HepG2 (cell line): ENCODE data around the gene ATRIP. TPM values are rescaled to one million over a fixed set of nuclear protein-coding genes. Genes with fewer than 3 reads are reported as not detected.

Experiments
- ELF4 ChIP-seq: sonication (generic); formaldehyde crosslinking; IDR thresholded peaks from 2 replicates; pipeline ENCODE4 v1.5.0; 2020; ENCODE audit warnings: missing genetic modification reagents, mild to moderate bottlenecking, moderate library complexity, borderline replicate concordance
- FOSL2 ChIP-seq: sonication (generic); formaldehyde crosslinking; IDR thresholded peaks from 2 replicates; pipeline ENCODE4 v1.4.0; 2020; ENCODE audit warnings: missing genetic modification reagents
- GTF2F1 ChIP-seq: fragments of 150-350 bp; IDR thresholded peaks from 2 replicates; pipeline ENCODE4 v1.6.1; 2014; ENCODE audit warnings: low read length
- MIXL1 ChIP-seq: IDR thresholded peaks from 2 replicates; pipeline ENCODE4 v1.6.1; 2016
- MLLT10 ChIP-seq: sonication (generic); formaldehyde crosslinking; IDR thresholded peaks from 2 replicates; pipeline ENCODE4 v1.4.0; 2020; ENCODE audit warnings: missing genetic modification reagents
- MTF2 ChIP-seq: sonication (generic); formaldehyde crosslinking; IDR thresholded peaks from 2 replicates; pipeline ENCODE4 v1.5.0; 2020; ENCODE audit warnings: missing genetic modification reagents, borderline replicate concordance
- NFYC ChIP-seq: IDR thresholded peaks from 2 replicates; pipeline ENCODE4 v1.6.1; 2016; ENCODE audit warnings: missing genetic modification reagents, missing compliant biosample characterization
- PAWR ChIP-seq: sonication (generic); formaldehyde crosslinking; IDR thresholded peaks from 2 replicates; pipeline ENCODE4 v1.4.0; 2020; ENCODE audit warnings: missing genetic modification reagents, mild to moderate bottlenecking, borderline replicate concordance
- PTBP1 ChIP-seq: fragments of 200-400 bp; formaldehyde crosslinking; IDR thresholded peaks from 2 replicates; pipeline ENCODE4 v1.6.1; 2018; ENCODE audit warnings: low read length, low read depth; ENCODE audit not compliant: poor library complexity, severe bottlenecking
- RXRA ChIP-seq: sonication (generic); formaldehyde crosslinking; IDR thresholded peaks from 2 replicates; pipeline ENCODE4 v1.5.1; 2020; ENCODE audit warnings: missing genetic modification reagents
- SMC3 ChIP-seq: IDR thresholded peaks from 2 replicates; pipeline ENCODE4 v1.6.1; 2011; ENCODE audit warnings: low read length, improper control_type of control experiment
- TAF15 ChIP-seq: fragments of 200-400 bp; formaldehyde crosslinking; IDR thresholded peaks from one replicate; pipeline ENCODE4 v1.6.1; 2018; ENCODE audit warnings: mild to moderate bottlenecking, low read depth, low read length; ENCODE audit not compliant: poor library complexity, severe bottlenecking
- TOE1 ChIP-seq: sonication (generic); formaldehyde crosslinking; IDR thresholded peaks from 2 replicates; pipeline ENCODE4 v1.4.0; 2020; ENCODE audit warnings: mild to moderate bottlenecking, missing genetic modification reagents
- ZNF17 ChIP-seq: sonication (generic); formaldehyde crosslinking; IDR thresholded peaks from 2 replicates; pipeline ENCODE4 v1.5.0; 2020; ENCODE audit warnings: mild to moderate bottlenecking, missing genetic modification reagents
- ZNF552 ChIP-seq: sonication (generic); formaldehyde crosslinking; IDR thresholded peaks from 2 replicates; pipeline ENCODE4 v1.9.0; 2022; ENCODE audit warnings: missing genetic modification reagents, mild to moderate bottlenecking, borderline replicate concordance
- ZNF75D ChIP-seq: sonication (generic); formaldehyde crosslinking; IDR thresholded peaks from 2 replicates; pipeline ENCODE4 v1.8.1; 2023; ENCODE audit warnings: missing genetic modification reagents, mild to moderate bottlenecking, borderline replicate concordance
- ZNF772 ChIP-seq: sonication (generic); formaldehyde crosslinking; IDR thresholded peaks from 2 replicates; pipeline ENCODE4 v1.5.0; 2020; ENCODE audit warnings: mild to moderate bottlenecking, missing genetic modification reagents
- ZNF839 ChIP-seq: sonication (generic); formaldehyde crosslinking; IDR thresholded peaks from 2 replicates; pipeline ENCODE4 v1.4.0; 2020; ENCODE audit warnings: missing genetic modification reagents, mild to moderate bottlenecking, borderline replicate concordance
- polyA plus RNA-seq, 8 experiments: library from polyadenylated mRNA; depleted of rRNA in 3 of 8; stranded (reverse) in 7 of 8; unstranded in 1 of 8; fragments of >200 nt; fragmentation: Illumina TruSeq in 4 of 8; extraction: Trizol in 4 of 8; gene quantifications; 2 replicates each; pipeline versions ENCODE4 v1.2.1 to v1.2.3, GENCODE V29; 2011 to 2016; ENCODE audit warnings: low read depth in 4 of 8, missing spikeins in 1 of 8, mixed read lengths in 1 of 8; ENCODE audit not compliant: insufficient read depth in 1 of 8
- total RNA-seq, 5 experiments: library from RNA; depleted of rRNA; stranded (reverse); fragments of >200 nt; fragmentation: Illumina TruSeq; extraction: Trizol; gene quantifications; 2 replicates each; pipeline ENCODE4 v1.2.3, GENCODE V29; 2016; ENCODE audit warnings: low read depth in 1 of 5
- TF ChIP-seq, protein P1 (sequence below): fragments of 450-650 bp; IDR thresholded peaks from 2 replicates; pipeline ENCODE4 v1.6.1; 2017; ENCODE audit warnings: mild to moderate bottlenecking
- TF ChIP-seq, protein P2 (sequence below): sonication (generic); formaldehyde crosslinking; conservative IDR thresholded peaks from 2 replicates; pipeline ENCODE4 v1.8.0; 2022; ENCODE audit warnings: missing genetic modification reagents
- TF ChIP-seq, protein P3 (sequence below): sonication (generic); formaldehyde crosslinking; IDR thresholded peaks from 2 replicates; pipeline ENCODE4 v1.4.0; 2020; ENCODE audit warnings: missing genetic modification reagents, borderline replicate concordance
- TF ChIP-seq, protein P4 (sequence below): sonication (generic); formaldehyde crosslinking; IDR thresholded peaks from 2 replicates; pipeline ENCODE4 v1.8.1; 2023; ENCODE audit warnings: missing genetic modification reagents, inconsistent platforms, borderline replicate concordance

ATRIP gene
- total and polyA plus RNA-seq, 2 of the 13 experiments (the other 11 are each of a cell fraction or from before 2014, with no cell fraction given), result 5.1 to 12.5 TPM

DNA sequence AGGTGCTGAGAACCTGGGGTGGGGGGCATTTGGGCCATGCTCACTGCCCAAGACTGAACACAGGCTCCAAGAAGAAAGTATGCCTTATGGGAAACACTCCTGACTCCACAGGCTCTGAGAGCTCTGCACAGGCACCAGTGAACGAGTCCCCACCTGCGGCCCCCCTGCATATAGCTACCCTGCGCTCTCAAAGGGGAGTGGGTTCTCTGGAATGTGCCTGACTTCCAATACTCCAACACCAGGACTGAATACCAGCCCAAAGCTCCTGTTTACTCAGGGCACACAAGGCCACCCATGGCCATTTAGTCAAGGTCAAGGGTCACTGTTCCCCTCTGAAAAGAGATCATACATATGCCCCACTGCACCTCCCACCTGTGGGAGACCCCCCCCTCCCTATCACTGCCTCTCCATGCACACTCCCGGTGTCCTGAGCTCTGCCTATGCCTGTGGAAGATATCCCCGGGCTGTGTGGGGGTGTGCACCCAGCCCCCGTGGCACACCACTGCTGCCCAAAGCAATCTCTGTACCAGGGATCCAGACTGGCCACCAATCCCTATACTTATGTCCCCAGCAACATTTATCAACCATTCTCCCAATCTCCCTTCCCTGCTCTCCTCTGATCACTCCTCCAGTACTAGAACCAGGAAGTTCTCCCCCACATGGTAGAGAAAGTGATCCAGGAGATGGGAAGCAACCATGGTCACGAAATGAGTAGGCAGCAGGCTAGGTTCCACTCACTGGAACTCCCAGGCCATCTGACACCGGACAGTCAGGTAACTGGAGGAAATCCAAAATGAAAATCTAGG is 15.1 kb upstream of the ATRIP start (continued):
- TF ChIP-seq, protein P1, sequence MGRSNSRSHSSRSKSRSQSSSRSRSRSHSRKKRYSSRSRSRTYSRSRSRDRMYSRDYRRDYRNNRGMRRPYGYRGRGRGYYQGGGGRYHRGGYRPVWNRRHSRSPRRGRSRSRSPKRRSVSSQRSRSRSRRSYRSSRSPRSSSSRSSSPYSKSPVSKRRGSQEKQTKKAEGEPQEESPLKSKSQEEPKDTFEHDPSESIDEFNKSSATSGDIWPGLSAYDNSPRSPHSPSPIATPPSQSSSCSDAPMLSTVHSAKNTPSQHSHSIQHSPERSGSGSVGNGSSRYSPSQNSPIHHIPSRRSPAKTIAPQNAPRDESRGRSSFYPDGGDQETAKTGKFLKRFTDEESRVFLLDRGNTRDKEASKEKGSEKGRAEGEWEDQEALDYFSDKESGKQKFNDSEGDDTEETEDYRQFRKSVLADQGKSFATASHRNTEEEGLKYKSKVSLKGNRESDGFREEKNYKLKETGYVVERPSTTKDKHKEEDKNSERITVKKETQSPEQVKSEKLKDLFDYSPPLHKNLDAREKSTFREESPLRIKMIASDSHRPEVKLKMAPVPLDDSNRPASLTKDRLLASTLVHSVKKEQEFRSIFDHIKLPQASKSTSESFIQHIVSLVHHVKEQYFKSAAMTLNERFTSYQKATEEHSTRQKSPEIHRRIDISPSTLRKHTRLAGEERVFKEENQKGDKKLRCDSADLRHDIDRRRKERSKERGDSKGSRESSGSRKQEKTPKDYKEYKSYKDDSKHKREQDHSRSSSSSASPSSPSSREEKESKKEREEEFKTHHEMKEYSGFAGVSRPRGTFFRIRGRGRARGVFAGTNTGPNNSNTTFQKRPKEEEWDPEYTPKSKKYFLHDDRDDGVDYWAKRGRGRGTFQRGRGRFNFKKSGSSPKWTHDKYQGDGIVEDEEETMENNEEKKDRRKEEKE, result no peak
- TF ChIP-seq TOE1 (CRISPR knock-in tag) (0 out of 2 replicates have a peak, but pooled peaks have one; percentile 47), SMC3 (no peak), MTF2 (CRISPR knock-in tag) (no peak), MLLT10 (CRISPR knock-in tag) (no peak), FOSL2 (CRISPR knock-in tag) (peak; percentile 62), ZNF772 (CRISPR knock-in tag) (no peak; the same call in 1 of the 2 replicates), ZNF75D (CRISPR knock-in tag) (no peak), ELF4 (CRISPR knock-in tag) (no peak), ZNF552 (CRISPR knock-in tag) (no peak), TAF15 (no peak), GTF2F1 (no peak), NFYC (CRISPR knock-in tag) (no peak), RXRA (CRISPR knock-in tag) (peak; percentile 89; the same call in 1 of the 2 replicates), MIXL1 (CRISPR knock-in tag) (peak; percentile 83), PTBP1 (no peak), ZNF839 (CRISPR knock-in tag) (no peak), ZNF17 (CRISPR knock-in tag) (no peak), PAWR (CRISPR knock-in tag) (no peak)
- TF ChIP-seq, protein P2, sequence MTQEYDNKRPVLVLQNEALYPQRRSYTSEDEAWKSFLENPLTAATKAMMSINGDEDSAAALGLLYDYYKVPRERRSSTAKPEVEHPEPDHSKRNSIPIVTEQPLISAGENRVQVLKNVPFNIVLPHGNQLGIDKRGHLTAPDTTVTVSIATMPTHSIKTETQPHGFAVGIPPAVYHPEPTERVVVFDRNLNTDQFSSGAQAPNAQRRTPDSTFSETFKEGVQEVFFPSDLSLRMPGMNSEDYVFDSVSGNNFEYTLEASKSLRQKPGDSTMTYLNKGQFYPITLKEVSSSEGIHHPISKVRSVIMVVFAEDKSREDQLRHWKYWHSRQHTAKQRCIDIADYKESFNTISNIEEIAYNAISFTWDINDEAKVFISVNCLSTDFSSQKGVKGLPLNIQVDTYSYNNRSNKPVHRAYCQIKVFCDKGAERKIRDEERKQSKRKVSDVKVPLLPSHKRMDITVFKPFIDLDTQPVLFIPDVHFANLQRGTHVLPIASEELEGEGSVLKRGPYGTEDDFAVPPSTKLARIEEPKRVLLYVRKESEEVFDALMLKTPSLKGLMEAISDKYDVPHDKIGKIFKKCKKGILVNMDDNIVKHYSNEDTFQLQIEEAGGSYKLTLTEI, result no peak
- TF ChIP-seq, protein P3, sequence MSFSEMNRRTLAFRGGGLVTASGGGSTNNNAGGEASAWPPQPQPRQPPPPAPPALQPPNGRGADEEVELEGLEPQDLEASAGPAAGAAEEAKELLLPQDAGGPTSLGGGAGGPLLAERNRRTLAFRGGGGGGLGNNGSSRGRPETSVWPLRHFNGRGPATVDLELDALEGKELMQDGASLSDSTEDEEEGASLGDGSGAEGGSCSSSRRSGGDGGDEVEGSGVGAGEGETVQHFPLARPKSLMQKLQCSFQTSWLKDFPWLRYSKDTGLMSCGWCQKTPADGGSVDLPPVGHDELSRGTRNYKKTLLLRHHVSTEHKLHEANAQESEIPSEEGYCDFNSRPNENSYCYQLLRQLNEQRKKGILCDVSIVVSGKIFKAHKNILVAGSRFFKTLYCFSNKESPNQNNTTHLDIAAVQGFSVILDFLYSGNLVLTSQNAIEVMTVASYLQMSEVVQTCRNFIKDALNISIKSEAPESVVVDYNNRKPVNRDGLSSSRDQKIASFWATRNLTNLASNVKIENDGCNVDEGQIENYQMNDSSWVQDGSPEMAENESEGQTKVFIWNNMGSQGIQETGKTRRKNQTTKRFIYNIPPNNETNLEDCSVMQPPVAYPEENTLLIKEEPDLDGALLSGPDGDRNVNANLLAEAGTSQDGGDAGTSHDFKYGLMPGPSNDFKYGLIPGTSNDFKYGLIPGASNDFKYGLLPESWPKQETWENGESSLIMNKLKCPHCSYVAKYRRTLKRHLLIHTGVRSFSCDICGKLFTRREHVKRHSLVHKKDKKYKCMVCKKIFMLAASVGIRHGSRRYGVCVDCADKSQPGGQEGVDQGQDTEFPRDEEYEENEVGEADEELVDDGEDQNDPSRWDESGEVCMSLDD (CRISPR knock-in tag), result peak; percentile 98
- TF ChIP-seq, protein P4, sequence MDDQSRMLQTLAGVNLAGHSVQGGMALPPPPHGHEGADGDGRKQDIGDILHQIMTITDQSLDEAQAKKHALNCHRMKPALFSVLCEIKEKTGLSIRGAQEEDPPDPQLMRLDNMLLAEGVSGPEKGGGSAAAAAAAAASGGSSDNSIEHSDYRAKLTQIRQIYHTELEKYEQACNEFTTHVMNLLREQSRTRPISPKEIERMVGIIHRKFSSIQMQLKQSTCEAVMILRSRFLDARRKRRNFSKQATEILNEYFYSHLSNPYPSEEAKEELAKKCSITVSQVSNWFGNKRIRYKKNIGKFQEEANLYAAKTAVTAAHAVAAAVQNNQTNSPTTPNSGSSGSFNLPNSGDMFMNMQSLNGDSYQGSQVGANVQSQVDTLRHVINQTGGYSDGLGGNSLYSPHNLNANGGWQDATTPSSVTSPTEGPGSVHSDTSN (CRISPR knock-in tag), result no peak
